Putamen (tissue), 1 donor: ENCODE results near the gene CASKIN2.
"Not testable (repeated sequence)": the region's sequence is repeated elsewhere in the genome, so short reads cannot be mapped to it uniquely, and the experiment has no call there.

Source experiments
- DNase-seq: peaks from one replicate; pipeline ENCODE4 v3.0.0-alpha.2; 2016; ENCODE audit warnings: low spot score

The CASKIN2 gene

GRCh38 chr17:75487351-75488070 lies 27.8 kb downstream of the CASKIN2 start:
- no peak for DNase-seq

GRCh38 chr17:75486951-75487350 lies 28.4 kb downstream of the CASKIN2 start:
- no peak for DNase-seq

GRCh38 chr17:75486151-75486550 lies 29.2 kb downstream of the CASKIN2 start:
- no peak for DNase-seq

DNA sequence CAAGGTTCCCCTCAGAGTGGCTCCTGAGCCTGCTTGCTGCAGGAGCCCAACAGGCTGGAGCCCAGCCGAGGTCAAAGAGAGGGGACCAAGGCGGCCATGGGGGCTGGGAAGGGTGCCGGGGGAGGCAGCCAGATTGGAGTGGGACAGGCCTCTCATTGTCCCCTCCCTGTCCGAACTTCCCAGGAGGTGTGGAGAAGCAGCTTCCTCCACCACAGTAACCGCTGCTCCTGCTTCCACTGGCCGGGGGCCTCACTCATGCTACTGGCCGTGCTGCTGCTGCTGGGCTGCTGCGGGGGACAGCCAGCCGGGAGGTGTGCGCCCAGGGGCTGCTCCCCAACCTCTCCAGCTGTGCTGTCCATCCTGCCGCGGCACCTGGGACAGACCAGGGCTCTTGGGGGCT lies 29.6 kb downstream of the CASKIN2 start:
- no peak for DNase-seq

DNA sequence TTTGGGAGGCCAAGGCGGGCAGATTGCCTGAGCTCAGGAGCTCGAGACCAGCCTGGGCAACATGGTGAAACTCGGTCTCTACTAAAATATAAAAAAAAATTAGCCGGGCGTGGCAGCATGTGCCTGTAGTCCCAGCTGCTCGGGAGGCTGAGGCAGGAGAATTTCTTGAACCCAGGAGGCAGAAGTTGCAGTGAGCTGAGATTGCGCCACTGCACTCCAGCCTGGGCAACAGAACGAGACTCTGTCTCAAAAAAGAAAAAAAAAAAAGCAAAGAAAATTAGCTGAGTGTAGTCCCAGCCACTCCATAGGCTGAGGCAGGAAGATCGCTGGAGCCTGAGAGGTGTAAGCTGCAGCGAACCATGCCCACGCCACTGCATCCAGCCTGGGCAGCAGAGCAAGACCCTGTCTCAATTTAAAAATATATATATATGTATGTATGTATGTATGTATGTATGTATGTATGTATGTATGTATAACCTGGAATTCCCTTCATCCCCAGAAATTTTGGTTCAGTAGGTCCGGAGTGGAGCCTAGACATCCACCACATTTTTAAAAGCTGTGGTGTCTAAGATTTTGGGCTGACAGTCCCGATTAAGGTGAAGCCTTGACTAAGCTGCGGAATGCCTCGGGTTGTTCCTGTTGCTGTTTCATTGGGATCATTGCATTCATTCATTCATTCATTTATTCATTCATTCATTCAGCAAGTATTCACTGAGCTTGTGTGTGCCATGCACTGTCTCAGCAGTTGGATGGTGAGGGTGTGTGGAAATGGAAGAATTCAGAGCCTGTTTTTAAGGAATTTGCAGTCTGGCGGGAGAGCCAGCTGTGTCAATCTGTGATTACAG lies 33.0 kb downstream of the CASKIN2 start:
- DNase-seq = no peak

GRCh38 chr17:75481194-75482068 lies 33.9 kb downstream of the CASKIN2 start:
- DNase-seq = no peak

GRCh38 chr17:75480281-75480680 lies 35.1 kb downstream of the CASKIN2 start:
- DNase-seq = no peak

DNA sequence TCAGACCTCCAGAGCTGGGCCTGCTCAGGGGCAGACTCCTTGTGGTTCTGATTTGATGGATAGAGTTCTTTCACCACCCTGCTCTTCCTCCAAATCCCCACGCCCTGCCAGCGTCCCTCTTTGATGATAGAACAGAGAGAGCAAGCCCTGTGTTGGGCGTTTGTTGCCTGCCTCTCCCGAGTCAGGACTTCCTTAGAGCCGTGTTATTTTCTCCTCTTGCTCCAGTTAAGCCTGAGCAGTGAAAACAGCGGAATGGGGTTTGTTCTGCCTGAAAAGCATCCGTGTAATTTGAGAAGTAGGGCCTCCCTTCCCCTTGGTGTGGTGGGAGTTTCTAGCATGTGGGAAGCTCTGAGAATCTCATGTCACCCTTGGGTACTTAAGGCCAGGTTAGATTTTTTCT lies 36.8 kb downstream of the CASKIN2 start:
- DNase-seq = peak; percentile 31

DNA sequence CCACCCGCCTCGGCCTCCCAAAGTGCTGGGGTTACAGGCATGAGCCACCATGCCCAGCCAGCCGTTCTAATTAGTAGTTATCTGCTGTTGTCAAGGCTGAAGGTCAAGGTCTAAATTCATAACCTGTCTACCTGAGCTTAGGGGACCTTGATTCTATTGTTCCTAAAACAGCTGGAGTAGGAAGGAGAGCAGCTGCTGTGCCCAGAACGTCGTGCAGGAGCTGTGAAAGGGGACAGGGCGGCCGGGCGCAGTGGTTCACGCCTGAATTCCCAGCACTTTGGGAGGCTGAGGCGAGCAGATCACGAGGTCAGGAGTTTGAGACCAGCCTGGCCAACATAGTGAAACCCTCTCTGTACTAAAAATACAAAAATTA lies 37.9 kb downstream of the CASKIN2 start:
- DNase-seq = not testable (repeated sequence)

GRCh38 chr17:75476752-75477489 lies 38.4 kb downstream of the CASKIN2 start:
- DNase-seq = no peak

DNA sequence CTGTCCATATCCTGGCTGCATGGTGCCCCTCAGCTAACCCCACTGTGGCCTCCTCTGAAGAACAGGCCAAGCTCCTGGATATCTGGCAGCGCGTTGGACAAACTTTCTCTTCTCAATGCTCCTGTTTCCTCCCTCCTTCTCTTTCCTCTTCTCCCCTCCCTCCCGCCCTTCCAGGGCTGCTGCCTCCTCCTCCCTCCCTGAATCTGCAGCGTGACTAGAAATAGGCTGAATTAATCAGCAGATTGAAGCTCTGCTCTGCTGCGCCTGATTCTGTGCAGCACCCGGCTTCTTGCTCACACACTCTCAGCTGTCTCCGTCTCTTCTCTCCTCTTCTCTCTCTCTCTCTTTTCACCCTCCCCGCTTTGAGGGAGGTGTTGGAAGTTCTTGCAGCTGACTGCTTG lies 39.1 kb downstream of the CASKIN2 start:
- DNase-seq = peak; percentile 86

DNA sequence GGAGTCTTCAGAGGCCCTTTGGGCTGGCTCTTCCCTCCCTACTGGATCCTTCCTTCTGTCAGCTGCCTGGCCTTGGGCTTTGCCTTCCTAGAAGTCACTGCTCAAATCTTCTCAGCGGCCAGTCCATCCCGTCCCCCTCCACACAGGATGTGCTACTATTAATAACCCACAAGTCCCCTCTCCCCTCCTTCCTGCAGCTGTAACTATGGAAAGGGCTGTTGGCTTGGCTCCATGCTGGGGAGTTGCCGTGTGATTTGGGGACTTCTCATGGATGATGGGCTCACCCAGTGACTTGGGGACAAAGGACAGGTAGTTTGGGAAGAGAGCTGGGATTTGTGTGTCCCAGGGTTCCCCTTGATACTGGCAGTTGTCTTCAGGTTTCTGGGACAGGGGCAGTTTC lies 39.5 kb downstream of the CASKIN2 start:
- no peak for DNase-seq

DNA sequence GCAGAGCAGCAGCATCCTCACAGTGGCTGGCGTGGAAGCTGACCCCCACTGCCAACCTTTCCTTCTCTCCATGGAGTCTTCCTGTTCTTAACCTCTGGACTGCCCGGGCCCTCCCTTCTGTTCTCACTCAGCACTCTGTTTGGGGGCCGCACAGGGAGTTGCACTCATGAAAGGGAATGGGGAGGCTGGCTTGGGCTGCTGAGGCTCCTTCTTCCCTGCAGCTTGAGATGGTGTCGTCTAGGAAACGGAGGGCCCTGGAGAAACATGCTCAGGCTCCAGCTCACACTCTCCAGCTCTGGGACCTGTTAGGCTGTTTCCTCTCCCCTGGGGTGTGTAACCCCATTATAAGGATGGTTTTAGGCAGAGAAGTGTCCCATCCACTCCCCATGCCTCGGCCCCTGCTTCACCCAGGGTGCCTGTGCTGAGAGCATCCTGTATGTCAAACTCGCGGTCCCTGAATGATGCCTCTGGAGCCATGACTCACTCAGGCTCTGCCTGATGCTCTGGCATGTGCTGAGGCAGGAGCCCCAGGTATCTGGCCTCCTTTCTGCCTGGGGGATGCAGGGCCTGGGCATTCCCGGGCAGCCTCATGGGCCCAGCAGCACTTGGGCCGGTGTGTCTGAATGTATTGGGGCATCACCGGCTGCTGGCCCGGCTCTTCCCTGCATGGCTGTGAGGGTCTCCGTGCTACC lies 40.0 kb downstream of the CASKIN2 start:
- peak; percentile 37 for DNase-seq

GRCh38 chr17:75474736-75475135 lies 40.6 kb downstream of the CASKIN2 start:
- DNase-seq = no peak

GRCh38 chr17:75473246-75473645 lies 42.1 kb downstream of the CASKIN2 start:
- peak; percentile 61 for DNase-seq

GRCh38 chr17:75472119-75472518 lies 43.2 kb downstream of the CASKIN2 start:
- DNase-seq = no peak

DNA sequence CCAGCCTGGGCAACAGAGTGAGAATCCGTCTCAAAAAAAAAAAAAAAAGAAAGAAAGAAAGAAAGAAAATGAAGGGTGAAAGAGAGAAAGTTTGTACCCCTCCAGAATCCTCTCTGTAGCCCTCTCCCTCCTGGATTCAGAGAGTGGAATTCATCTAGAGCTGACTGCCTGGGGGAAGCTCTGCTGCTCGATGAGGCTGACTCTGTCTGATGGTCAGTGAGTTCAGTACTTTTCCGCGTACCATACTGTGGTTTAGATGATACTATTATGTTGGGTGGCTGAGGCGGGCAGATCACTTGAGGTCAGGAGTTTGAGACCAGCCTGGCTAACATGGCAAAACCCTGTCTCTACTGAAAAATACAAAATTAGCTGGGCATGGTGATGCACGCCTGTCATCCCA lies 44.1 kb downstream of the CASKIN2 start:
- DNase-seq = no peak

- DNase-seq = no peak
Observed at GRCh38 chr17:75468779-75469373, 46.5 kb downstream of the CASKIN2 start.

- DNase-seq = peak; percentile 30
Observed at GRCh38 chr17:75468291-75468754, 47.0 kb downstream of the CASKIN2 start.

DNA sequence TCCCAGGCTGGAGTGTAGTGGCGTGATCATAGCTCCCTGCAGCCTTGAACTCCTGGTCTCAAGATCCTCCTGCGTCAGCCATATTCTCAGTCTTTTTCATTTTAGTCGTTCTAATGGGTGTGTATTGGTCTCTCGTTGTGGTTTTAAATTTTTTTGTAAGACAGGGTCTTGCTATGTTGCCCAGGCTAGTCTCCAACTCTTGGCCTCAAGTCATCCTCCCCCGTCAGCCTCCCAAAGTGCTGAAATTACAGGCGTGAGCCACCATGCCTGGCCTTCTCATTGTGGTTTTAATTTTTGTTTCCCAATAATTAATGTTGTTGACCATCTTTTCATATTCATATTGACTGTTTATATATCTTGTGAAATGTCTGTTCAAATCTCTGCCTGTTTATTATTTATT lies 50.3 kb downstream of the CASKIN2 start:
- DNase-seq = no peak

DNA sequence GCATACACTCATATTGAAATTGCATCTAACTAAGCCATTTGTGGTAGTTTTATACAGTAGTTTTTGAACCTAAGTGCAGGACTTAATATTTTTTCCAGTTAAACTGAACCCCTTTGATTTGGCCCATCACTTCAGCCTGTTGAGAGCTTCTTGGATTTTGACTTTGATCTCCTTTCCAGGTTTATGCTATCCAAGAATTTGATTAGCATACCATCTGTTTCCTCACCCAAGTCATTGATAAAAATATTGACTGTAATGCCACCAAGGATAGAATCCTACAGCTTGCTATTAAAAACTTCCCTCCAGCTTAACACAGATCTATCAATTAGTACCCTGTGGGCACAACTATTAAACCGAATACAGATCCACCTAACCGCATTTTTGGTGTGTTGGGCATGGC lies 51.7 kb downstream of the CASKIN2 start:
- no peak for DNase-seq
